ENCODE measurements around the gene CFAP43. TPM values are rescaled to one million over a fixed set of nuclear protein-coding genes. Genes with fewer than 3 reads are reported as not detected.
A peak's percentile ranks its signal among the peaks of the same experiment; 100 is the strongest.

CFAP43 gene
- total and polyA plus RNA-seq, 10 of the 15 experiments (the other 5 are each of a cell fraction or from before 2014, with no cell fraction given), result 0.06 to 0.14 (median 0.10) TPM; not detected in 5

GRCh38 chr10:104121485-104122224 lies 110.5 kb downstream of the CFAP43 start, which contains the start of gene SFR1 (continued):
- 0 out of 2 replicates have a peak, but pooled peaks have one; percentile 1 for TF ChIP-seq ZNF24 (IDR thresholded peaks at IDR 0.05)
- peak; percentile 32; the same call in 1 of the 2 replicates for TF ChIP-seq NBN (IDR thresholded peaks at IDR 0.05)
- TF ChIP-seq MEF2B (IDR thresholded peaks at IDR 0.05; ENCODE audit: partially characterized antibody, poor library complexity, severe bottlenecking), result peak; percentile 46
- TF ChIP-seq ELK1 (IDR thresholded peaks at IDR 0.05; ENCODE audit: low read depth, low read length), result no peak
- TF ChIP-seq SPI1 (IDR thresholded peaks at IDR 0.05; ENCODE audit: borderline replicate concordance, insufficient read depth, low read depth, low read length), result peak; percentile 43
- no peak for TF ChIP-seq IRF4 (IDR thresholded peaks at IDR 0.05; ENCODE audit: low read depth, low read length)
- TF ChIP-seq CREM (IDR thresholded peaks at IDR 0.05; ENCODE audit: low read depth), result no peak; the same call in 1 of the 2 replicates
- no peak for TF ChIP-seq REST (IDR thresholded peaks at IDR 0.05; ENCODE audit: low read depth, low read length)
- no peak for TF ChIP-seq KLF5 (IDR thresholded peaks at IDR 0.05; ENCODE audit: partially characterized antibody)
- TF ChIP-seq MLLT1 (IDR thresholded peaks at IDR 0.05), result no peak; the same call in 1 of the 2 replicates
- no peak for TF ChIP-seq RCOR1 (conservative IDR thresholded peaks at IDR 0.05; ENCODE audit: low read depth, low read length)
- TF ChIP-seq NFXL1 (IDR thresholded peaks at IDR 0.05; ENCODE audit: borderline replicate concordance), result no peak
- TF ChIP-seq ZZZ3 (IDR thresholded peaks at IDR 0.05; ENCODE audit: control insufficient read depth, insufficient read length, low read depth), result no peak
- peak; percentile 65 to 75 for TF ChIP-seq IKZF2 (IDR thresholded peaks at IDR 0.05)
- 0 out of 2 replicates have a peak, but pooled peaks have one; percentile 41 for TF ChIP-seq CREB1 (IDR thresholded peaks at IDR 0.05; ENCODE audit: low read depth)
- TF ChIP-seq ZNF592 (IDR thresholded peaks at IDR 0.05), result no peak
- TF ChIP-seq PBX3 (IDR thresholded peaks at IDR 0.05; ENCODE audit: insufficient replicate concordance, low read depth, low read length), result peak; percentile 83
- peak; percentile 91 for TF ChIP-seq POLR2AphosphoS5 (IDR thresholded peaks at IDR 0.05; ENCODE audit: low read length)

All from GM12878 (cell line).